Stimulated activated memory B cell treated with anti-CD40 and anti-IgM and Interleukin-4, amounts not matched to agents 10 μg/mL and 1 μg/mL and 100 μg/mL, for 72 hours (primary cell): ENCODE data around the gene RBMS1.
A peak's percentile ranks its signal among the peaks of the same experiment; 100 is the strongest.

ENCODE experiments used
- ATAC-seq: fragments of 150-1000 bp; cut with Tn5 transposase; 2 replicates; pipeline ENCODE4 v1.10.0; 2021
- H3K27ac Mint-ChIP-seq: one replicate; pipeline ENCODE4 v1.8.0; 2022; ENCODE audit warnings: mild to moderate bottlenecking, mixed read lengths
- H3K27me3 Mint-ChIP-seq: one replicate; pipeline ENCODE4 v1.8.0; 2022; ENCODE audit warnings: mixed read lengths
- H3K36me3 Mint-ChIP-seq: one replicate; pipeline ENCODE4 v1.8.0; 2022; ENCODE audit warnings: mixed read lengths
- H3K4me1 Mint-ChIP-seq: one replicate; pipeline ENCODE4 v1.8.0; 2022; ENCODE audit warnings: mixed read lengths
- H3K4me3 Mint-ChIP-seq: one replicate; pipeline ENCODE4 v1.8.0; 2022; ENCODE audit warnings: mild to moderate bottlenecking, moderate library complexity, mixed read lengths
- H3K9me3 Mint-ChIP-seq: one replicate; pipeline ENCODE4 v1.8.0; 2022; ENCODE audit warnings: mixed read lengths

Gene RBMS1

DNA sequence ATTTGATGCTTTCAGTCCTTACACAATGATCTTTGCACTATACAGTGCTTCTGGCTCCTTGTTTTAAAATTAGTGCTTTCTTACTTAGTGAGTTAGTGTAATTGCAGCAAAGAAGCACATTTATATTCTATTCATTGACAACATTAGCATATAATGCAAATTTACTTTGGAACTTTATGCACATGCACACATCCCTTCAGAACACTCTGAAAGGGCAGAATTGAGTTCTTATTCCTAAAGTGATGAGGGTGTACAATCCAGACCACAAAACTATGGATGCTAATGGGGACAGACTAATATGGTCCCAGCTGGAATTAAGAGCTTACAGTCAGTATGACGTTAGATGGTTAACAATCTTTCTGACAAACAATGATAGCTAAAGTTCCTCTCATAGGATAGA lies 127.1 kb downstream of the RBMS1 start:
- Mint-ChIP-seq H3K4me3 (no peak overlapping the region), H3K27me3 (no peaks in the 10 kb centered on the region), H3K27ac (no peak overlapping the region), H3K9me3 (no peaks in the 10 kb centered on the region), H3K4me1 (peaks cover 27% of the 10 kb centered on the region), H3K36me3 (peaks cover 29% of the 10 kb centered on the region)
- ATAC-seq = no peak

DNA sequence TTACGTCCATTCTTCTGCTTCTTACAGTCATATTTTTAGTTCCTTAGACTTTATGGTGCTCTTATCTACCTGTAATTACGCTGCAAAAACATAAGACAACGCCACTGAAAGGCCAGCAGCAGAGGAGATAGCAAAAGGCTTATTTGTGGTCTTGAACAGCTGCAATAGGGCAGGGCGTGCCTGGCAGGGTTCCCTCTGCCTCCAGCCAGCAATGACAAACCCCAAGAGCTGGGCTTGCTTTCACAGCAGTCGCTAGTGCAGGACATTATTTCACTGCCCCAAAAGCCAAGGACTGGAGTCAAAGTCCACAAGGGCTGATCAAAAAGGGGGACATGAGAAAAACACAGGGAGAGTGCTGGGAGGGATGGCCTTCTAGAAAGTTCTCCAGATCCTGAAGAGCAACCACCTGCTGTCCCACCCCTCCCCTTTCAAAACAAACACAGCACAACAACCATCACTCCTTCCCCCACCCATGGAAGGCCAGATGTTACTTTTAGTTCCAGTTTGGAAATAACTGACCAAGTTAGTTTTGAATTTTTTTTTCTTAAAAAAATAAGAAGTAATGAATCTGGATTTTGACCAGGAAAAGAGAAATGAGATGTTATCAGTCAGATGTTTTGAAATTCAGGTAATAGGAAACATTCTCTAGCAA lies 127.8 kb downstream of the RBMS1 start:
- no peak overlapping the region for H3K27ac Mint-ChIP-seq
- H3K36me3 Mint-ChIP-seq = peaks cover 29% of the 10 kb centered on the region
- no peaks in the 10 kb centered on the region for H3K27me3 Mint-ChIP-seq
- H3K4me1 Mint-ChIP-seq = peaks cover 24% of the 10 kb centered on the region
- H3K4me3 Mint-ChIP-seq = no peak overlapping the region
- no peak for ATAC-seq
- H3K9me3 Mint-ChIP-seq = no peaks in the 10 kb centered on the region

DNA sequence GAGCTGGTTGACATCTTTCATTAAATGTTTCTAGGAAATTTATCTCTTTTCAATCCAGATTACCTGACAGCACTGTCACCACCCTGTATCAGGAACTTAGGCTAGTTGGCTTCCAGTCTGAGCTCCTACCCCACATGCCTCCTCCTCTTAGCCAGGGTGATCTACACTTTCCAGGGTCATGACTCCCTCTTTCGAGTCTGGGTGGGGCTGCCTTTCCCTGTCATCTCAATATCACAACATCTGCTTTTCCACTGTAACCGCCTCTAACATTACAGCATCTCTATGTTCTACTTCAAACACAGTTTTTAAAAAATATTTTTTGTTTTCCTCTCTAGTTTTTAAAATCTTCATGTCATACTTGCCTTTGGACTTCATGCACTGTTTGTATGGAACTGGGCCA lies 129.2 kb downstream of the RBMS1 start:
- Mint-ChIP-seq H3K9me3 (no peaks in the 10 kb centered on the region), H3K4me3 (no peak overlapping the region), H3K36me3 (peaks cover 29% of the 10 kb centered on the region), H3K4me1 (peaks cover 20% of the 10 kb centered on the region), H3K27ac (no peak overlapping the region), H3K27me3 (no peaks in the 10 kb centered on the region)
- no peak for ATAC-seq

DNA sequence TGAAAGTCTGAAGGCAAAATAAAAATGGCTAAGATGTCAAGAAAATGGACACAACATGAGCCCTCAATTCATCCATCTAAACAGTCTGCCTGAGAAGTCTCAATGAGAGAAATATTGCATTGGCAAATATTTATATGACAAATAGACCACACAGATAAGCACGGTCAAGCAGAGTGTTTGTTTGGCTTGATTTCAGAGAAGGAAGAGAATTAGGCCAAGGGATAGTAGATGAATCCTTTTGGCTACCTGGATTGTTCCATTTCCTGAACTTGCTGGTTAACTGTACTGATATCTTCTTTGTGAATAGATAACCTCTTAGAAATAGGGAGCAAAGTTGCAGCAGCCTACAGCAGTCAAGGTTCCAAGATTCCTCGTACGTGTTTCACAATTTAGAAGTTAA lies 129.6 kb downstream of the RBMS1 start:
- no peaks in the 10 kb centered on the region for H3K9me3 Mint-ChIP-seq
- no peak overlapping the region for H3K27ac Mint-ChIP-seq
- no peaks in the 10 kb centered on the region for H3K27me3 Mint-ChIP-seq
- no peak overlapping the region for H3K4me3 Mint-ChIP-seq
- H3K36me3 Mint-ChIP-seq = peaks cover 29% of the 10 kb centered on the region
- H3K4me1 Mint-ChIP-seq = peaks cover 16% of the 10 kb centered on the region
- ATAC-seq = no peak

DNA sequence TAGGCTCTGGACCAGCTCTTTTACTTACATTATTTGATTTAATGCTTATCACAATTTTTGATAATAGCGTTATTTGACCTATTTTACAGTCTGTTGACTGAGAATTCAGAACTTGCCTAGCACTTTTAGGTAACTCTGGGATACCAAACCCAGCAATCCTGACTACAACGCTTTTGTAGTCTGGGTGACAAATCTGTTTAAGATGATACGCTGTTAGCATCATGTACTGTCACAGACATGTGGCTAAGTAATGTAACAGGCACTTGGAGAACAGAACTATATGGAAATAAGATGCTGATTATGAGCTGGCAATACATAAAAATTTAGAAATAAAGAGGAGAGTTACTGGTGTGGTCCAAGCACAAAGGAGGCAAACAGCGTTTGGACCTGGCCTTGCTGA lies 130.6 kb downstream of the RBMS1 start:
- Mint-ChIP-seq H3K36me3 (peaks cover 29% of the 10 kb centered on the region), H3K9me3 (no peaks in the 10 kb centered on the region), H3K4me3 (no peak overlapping the region), H3K4me1 (peaks cover 10% of the 10 kb centered on the region), H3K27ac (peak overlapping the region; percentile 12), H3K27me3 (no peaks in the 10 kb centered on the region)
- ATAC-seq = no peak

DNA sequence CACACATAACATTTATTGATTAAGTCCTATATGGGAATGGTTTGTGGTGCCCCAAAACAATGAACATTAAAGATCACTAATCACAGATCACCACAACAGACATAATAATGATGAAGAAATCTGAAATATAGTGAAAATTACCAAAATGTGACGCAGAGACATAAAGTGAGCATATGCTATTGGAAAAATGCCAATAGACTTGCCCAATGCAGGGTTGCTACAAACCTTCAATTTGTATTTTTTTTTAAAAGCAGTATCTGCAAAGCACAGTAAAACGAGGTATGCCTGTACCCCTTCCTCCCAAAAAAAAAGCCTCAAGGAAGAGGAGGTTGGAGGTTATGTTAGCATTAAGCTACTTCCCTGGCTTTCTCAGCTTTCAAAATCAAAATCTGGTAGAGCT lies 131.1 kb downstream of the RBMS1 start:
- peaks cover 32% of the 10 kb centered on the region for H3K36me3 Mint-ChIP-seq
- peaks cover 6% of the 10 kb centered on the region for H3K4me1 Mint-ChIP-seq
- H3K9me3 Mint-ChIP-seq = no peaks in the 10 kb centered on the region
- no peak overlapping the region for H3K4me3 Mint-ChIP-seq
- H3K27me3 Mint-ChIP-seq = no peaks in the 10 kb centered on the region
- ATAC-seq = no peak
- no peak overlapping the region for H3K27ac Mint-ChIP-seq

DNA sequence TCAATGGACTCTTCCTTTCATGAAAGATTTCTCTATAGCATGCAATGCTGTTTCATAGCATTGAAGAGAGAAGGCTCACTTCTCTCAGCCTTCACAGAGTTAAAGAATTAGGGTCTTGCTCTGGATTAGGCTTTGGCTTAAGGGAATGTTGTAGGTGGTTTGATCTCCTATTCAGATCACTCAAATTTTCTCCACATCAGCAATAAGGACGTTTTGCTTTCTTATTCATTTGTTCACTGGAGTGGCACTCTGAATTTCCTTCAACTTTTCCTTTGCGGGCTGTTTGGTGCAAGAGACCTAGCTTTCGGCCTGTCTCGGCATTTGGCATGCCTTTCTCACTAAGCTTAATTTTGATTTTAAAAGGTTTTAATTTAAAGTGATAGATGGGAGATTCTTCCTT lies 131.6 kb downstream of the RBMS1 start:
- H3K27ac Mint-ChIP-seq = no peak overlapping the region
- peaks cover 6% of the 10 kb centered on the region for H3K4me1 Mint-ChIP-seq
- no peak for ATAC-seq

DNA sequence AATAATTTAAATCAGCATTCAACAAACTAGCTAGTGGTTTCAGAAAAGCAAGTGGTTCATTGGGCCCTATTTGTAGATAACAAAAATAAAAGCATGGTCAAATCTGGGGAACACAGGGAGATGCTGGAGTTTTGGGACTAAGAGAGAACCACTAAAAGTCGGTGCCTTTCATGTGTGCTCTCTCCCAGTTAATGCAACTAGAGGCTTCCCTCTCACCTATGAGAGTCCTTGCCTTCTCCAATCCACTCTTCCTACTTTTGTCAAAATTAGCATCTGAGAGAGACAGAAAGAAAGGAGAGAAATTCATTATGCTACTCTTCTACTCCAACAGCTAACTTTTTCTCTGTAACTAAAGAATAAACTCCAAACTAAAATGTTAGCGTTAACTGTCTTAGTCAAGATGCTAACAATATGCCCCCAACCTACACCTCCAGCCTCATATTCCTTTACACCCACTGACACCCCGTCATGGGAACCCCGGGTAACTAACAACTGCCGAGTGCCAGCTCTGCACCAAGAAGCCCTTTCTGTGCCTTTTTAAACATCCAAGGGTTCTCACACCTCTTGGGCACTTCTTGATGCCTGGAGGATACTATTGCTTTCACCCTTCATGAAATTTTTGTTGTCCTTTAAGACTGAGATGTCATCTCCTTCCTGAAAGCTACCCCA lies 133.4 kb downstream of the RBMS1 start:
- Mint-ChIP-seq H3K27ac (no peak overlapping the region), H3K27me3 (no peaks in the 10 kb centered on the region), H3K4me1 (peaks cover 17% of the 10 kb centered on the region), H3K4me3 (no peak overlapping the region), H3K36me3 (peaks cover 39% of the 10 kb centered on the region), H3K9me3 (no peaks in the 10 kb centered on the region)
- ATAC-seq = no peak

More for the DNA sequence above, 131.6 kb downstream of the RBMS1 start:
- H3K36me3 Mint-ChIP-seq = peaks cover 37% of the 10 kb centered on the region
- no peaks in the 10 kb centered on the region for H3K9me3 Mint-ChIP-seq
- no peaks in the 10 kb centered on the region for H3K27me3 Mint-ChIP-seq
- no peak overlapping the region for H3K4me3 Mint-ChIP-seq

DNA sequence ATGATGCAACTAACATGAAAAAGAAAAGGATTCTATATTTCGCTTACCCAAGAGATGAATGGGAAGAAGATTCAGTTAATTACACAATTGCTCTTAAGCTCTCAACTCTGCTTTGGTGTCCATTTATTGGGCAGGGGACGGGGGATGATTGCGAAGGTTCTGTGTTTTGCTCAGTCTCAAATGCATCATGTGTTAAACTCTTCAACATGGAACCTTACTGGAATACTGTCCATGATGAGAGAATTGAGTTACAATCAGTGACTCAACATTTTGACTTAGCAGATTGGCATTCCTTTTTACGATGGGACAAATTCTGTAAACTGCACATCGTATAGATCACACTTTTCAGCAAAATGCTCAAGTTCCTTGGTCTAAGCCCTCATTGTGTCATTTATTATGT lies 135.6 kb downstream of the RBMS1 start:
- Mint-ChIP-seq H3K9me3 (no peaks in the 10 kb centered on the region), H3K27ac (no peak overlapping the region), H3K4me1 (peaks cover 14% of the 10 kb centered on the region), H3K36me3 (peaks cover 18% of the 10 kb centered on the region), H3K27me3 (no peaks in the 10 kb centered on the region), H3K4me3 (no peak overlapping the region)
- no peak for ATAC-seq

DNA sequence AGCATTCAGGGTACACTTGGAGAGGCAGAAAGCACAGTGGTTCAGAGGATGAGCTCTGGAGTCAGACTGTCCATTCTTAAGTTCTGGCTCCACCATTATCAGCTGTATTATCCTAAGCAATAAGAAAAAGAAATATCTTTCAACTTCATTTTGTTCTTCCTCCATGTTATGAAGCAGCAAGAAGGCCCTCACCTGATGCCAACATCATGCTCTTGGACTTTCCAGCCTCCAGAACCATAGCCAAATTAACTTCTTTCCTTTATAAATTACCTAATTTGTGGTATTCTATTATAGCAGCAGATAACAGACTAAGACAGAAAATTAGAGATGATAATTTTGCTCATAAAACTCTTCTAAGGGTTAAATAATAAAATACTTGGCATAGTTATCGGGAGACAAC lies 137.1 kb downstream of the RBMS1 start:
- H3K4me1 Mint-ChIP-seq = peaks cover 13% of the 10 kb centered on the region
- no peaks in the 10 kb centered on the region for H3K27me3 Mint-ChIP-seq
- no peaks in the 10 kb centered on the region for H3K9me3 Mint-ChIP-seq
- H3K4me3 Mint-ChIP-seq = no peak overlapping the region
- H3K27ac Mint-ChIP-seq = no peak overlapping the region
- no peak for ATAC-seq
- H3K36me3 Mint-ChIP-seq = peaks cover 16% of the 10 kb centered on the region

DNA sequence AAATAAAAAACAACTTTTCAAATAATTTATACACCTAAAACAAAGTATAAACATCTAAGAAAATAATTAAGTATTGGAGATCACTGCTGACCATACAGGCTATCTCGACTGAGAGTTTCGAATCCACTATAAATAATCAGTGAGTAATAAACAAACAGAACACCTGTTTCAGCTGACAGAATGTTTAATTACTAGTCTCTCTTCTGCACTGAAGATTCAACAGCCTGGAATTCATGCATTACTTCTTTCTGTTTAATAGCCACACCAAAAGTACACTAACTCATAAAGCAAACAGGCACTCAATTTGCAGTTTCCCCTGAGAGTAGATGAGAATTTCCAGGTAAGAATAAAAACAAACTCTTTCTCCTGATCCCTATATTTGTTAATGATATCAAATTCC lies 138.5 kb downstream of the RBMS1 start:
- H3K27me3 Mint-ChIP-seq = no peaks in the 10 kb centered on the region
- no peaks in the 10 kb centered on the region for H3K9me3 Mint-ChIP-seq
- peaks cover 21% of the 10 kb centered on the region for H3K36me3 Mint-ChIP-seq
- ATAC-seq = no peak
- H3K27ac Mint-ChIP-seq = peak overlapping the region; percentile 75
- H3K4me3 Mint-ChIP-seq = no peak overlapping the region
- peaks cover 13% of the 10 kb centered on the region for H3K4me1 Mint-ChIP-seq

DNA sequence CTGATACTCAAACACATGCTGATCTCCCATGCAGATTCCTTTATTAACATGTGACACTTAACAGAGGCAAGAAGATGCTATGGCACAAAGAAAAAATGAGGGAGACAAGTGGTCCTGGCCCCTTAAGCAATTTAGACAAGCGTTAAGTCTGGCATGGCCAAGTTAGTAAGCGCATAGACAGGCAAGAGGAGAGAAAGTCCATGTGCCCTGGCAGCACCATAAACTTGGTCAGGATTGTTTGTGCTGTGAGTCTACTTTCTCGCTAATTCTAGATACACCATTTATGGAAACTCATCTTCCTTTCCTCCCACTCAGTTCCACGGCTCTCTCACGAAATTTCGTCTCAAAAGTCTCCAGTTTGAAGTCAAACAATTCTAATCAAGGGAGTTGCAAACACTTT lies 138.9 kb downstream of the RBMS1 start:
- no peaks in the 10 kb centered on the region for H3K9me3 Mint-ChIP-seq
- no peaks in the 10 kb centered on the region for H3K27me3 Mint-ChIP-seq
- peaks cover 13% of the 10 kb centered on the region for H3K4me1 Mint-ChIP-seq
- H3K36me3 Mint-ChIP-seq = peaks cover 25% of the 10 kb centered on the region
- H3K27ac Mint-ChIP-seq = no peak overlapping the region
- no peak for ATAC-seq
- no peak overlapping the region for H3K4me3 Mint-ChIP-seq

DNA sequence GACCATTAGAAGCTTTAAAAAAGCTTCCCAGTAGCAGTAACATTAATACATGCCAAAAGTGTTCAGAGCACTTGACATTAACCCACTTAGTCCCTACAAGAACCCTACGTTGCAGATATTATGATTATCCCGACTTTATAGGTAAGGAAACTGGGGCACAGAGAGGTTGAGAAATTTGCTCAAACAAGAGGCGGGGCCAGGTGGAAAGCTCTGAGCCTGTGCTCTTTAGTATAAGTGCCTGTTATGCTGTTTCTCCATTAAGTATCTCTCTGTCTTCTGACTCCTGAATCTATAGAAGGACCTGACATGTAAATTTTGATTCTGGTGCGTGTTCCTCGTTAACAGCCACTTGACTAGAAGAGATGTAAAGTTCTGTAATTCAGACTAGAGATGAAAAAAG lies 139.8 kb downstream of the RBMS1 start:
- no peak for ATAC-seq
- no peak overlapping the region for H3K4me3 Mint-ChIP-seq
- no peaks in the 10 kb centered on the region for H3K27me3 Mint-ChIP-seq
- H3K27ac Mint-ChIP-seq = no peak overlapping the region
- H3K9me3 Mint-ChIP-seq = no peaks in the 10 kb centered on the region
- peaks cover 17% of the 10 kb centered on the region for H3K4me1 Mint-ChIP-seq
- peaks cover 31% of the 10 kb centered on the region for H3K36me3 Mint-ChIP-seq

DNA sequence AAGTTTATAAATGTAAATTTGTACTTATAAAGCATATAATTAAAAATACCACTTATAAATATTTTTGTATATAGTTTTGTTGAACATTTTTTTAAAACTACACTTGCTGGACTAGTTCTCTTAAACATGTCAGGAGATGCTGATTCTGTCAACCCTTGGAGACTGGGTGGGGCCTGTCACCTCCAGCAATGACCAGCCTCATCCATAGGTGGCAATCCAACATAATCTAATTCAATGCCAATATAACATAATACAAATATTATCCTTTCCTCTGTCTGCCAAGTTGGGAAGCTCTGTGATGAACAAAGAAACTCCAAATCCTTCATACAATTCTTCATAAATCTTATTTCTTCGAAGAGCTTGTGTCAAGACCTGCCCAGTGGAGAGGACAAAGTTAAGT lies 140.4 kb downstream of the RBMS1 start:
- Mint-ChIP-seq H3K27me3 (no peaks in the 10 kb centered on the region), H3K9me3 (no peaks in the 10 kb centered on the region), H3K4me1 (peaks cover 17% of the 10 kb centered on the region), H3K27ac (no peak overlapping the region), H3K36me3 (peaks cover 31% of the 10 kb centered on the region), H3K4me3 (no peak overlapping the region)
- no peak for ATAC-seq

DNA sequence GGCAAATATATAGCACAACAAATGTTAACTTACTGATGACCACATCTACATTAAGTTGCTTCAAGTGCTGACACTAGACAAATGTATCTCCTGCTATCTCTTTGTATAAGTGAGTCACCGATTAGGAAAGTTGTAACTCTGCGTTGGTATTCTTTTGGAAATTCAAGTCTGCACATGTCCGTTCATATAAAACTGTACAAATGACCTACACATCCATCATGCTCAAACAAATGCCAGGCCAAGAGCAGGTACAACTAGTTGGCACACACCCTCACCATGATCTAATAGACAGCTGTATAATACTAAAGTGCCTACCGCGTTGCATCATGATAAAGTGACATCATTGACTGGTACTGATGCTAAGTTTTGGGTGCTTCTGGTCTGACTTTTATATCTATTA lies 141.1 kb downstream of the RBMS1 start:
- H3K27me3 Mint-ChIP-seq = no peaks in the 10 kb centered on the region
- no peak for ATAC-seq
- no peaks in the 10 kb centered on the region for H3K9me3 Mint-ChIP-seq
- peaks cover 17% of the 10 kb centered on the region for H3K4me1 Mint-ChIP-seq
- peaks cover 28% of the 10 kb centered on the region for H3K36me3 Mint-ChIP-seq
- no peak overlapping the region for H3K4me3 Mint-ChIP-seq
- no peak overlapping the region for H3K27ac Mint-ChIP-seq

DNA sequence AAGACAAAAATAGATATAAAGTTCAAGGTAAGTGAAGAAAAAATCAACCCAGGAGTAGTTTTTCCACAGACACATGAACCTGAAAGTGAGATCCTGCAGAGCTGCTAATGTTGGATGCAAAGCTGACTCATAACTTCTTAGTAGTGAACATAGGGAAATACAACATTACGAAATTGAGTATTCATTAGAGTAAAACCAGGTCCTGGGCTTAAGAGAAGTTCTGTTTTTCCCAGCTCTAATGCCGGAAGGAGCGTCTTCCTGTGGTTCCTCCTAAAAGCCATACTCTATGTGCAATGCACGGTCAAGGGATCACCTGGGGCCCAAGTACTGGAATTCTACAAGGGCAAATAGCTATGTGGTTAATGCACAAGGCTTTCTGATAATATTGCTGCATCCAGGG lies 141.7 kb downstream of the RBMS1 start:
- no peaks in the 10 kb centered on the region for H3K9me3 Mint-ChIP-seq
- no peak for ATAC-seq
- H3K27me3 Mint-ChIP-seq = no peaks in the 10 kb centered on the region
- H3K27ac Mint-ChIP-seq = no peak overlapping the region
- peaks cover 16% of the 10 kb centered on the region for H3K4me1 Mint-ChIP-seq
- H3K36me3 Mint-ChIP-seq = peaks cover 23% of the 10 kb centered on the region
- H3K4me3 Mint-ChIP-seq = no peak overlapping the region
